GM18505 (cell line): ENCODE measurements around the gene FBXW5.
A peak's percentile ranks its signal among the peaks of the same experiment; 100 is the strongest.

ENCODE experiments used
- ATAC-seq: cut with Tn5 transposase; IDR thresholded peaks from one replicate; pipeline ENCODE4 v1.9.1; 2021; ENCODE audit not compliant: unreplicated experiment
- POLR2A ChIP-seq: IDR thresholded peaks from 4 replicates; pipeline ENCODE4 v1.6.1; 2011; ENCODE audit warnings: borderline replicate concordance; ENCODE audit not compliant: insufficient read depth, insufficient read length; ENCODE audit errors: extremely low read depth

Gene FBXW5

GRCh38 chr9:136945333-136946227, 1.0 kb upstream of the FBXW5 start:
- no peak for ATAC-seq
- TF ChIP-seq POLR2A = no peak

- ATAC-seq = peak; percentile 30
These were observed 373 bp downstream of the FBXW5 start for GRCh38 chr9:136944212-136944518.

GRCh38 chr9:136943291-136944211, 987 bp downstream of the FBXW5 start:
- no peak for TF ChIP-seq POLR2A
- peak; percentile 8 for ATAC-seq

More at GRCh38 chr9:136944212-136944518, 373 bp downstream of the FBXW5 start:
- no peak for TF ChIP-seq POLR2A

GRCh38 chr9:136942881-136943230, 1.7 kb downstream of the FBXW5 start:
- TF ChIP-seq POLR2A = no peak
- ATAC-seq = no peak

GRCh38 chr9:136942112-136942880, 2.2 kb downstream of the FBXW5 start:
- TF ChIP-seq POLR2A = no peak
- no peak for ATAC-seq

- no peak for ATAC-seq
- no peak for TF ChIP-seq POLR2A
These were observed 3.1 kb downstream of the FBXW5 start for GRCh38 chr9:136941231-136942111.

GRCh38 chr9:136940526-136941230, 3.9 kb downstream of the FBXW5 start:
- TF ChIP-seq POLR2A = no peak
- no peak for ATAC-seq

- ATAC-seq = no peak
- TF ChIP-seq POLR2A = no peak
These were observed 4.5 kb downstream of the FBXW5 start for GRCh38 chr9:136939996-136940525.

- ATAC-seq = no peak
- TF ChIP-seq POLR2A = no peak
These were observed 5.0 kb downstream of the FBXW5 start for GRCh38 chr9:136939431-136939995.

GRCh38 chr9:136937186-136938001, 7.1 kb downstream of the FBXW5 start:
- TF ChIP-seq POLR2A = no peak
- ATAC-seq = no peak
